SK-N-SH (cell line): ENCODE data around the gene ITGA1. TPM values are rescaled to one million over a fixed set of nuclear protein-coding genes. Genes with fewer than 3 reads are reported as not detected.

Source experiments
- CTCF ChIA-PET: fragments of 300-600, 350-600 bp; formaldehyde crosslinking; extraction: SDS; loops from one replicate; lab custom pipeline; 2021; lab: Yijun Ruan, JAX
- POLR2A ChIA-PET: fragments of 350-600 bp; sonication (Branson Sonifier 250); formaldehyde crosslinking; extraction: SDS; loops from one replicate; lab custom pipeline; 2020; ENCODE audit warnings: antibody characterized with exemption, inconsistent platforms; lab: Yijun Ruan, JAX
- DNase-seq: peaks from one replicate; pipeline ENCODE4 v3.0.0; 2012
- H2AFZ ChIP-seq: fragments of 200-600 bp; sonication (generic); 2 replicates; pipeline ENCODE4 v1.8.1; 2016; ENCODE audit warnings: antibody characterized with exemption, mild to moderate bottlenecking, low read depth
- H3F3A ChIP-seq: fragments of 200-600 bp; sonication (generic); replicated peaks from 2 replicates; pipeline ENCODE3; 2016; ENCODE audit warnings: antibody characterized with exemption, mild to moderate bottlenecking; ENCODE audit not compliant: insufficient read depth
- H3K27ac ChIP-seq, 2 experiments: fragments of 200-500 bp in 1 of 2; fragments of 200-600 bp in 1 of 2; sonication (Bioruptor generic) in 1 of 2; sonication (generic), shearing (Covaris generic) in 1 of 2; 2 replicates each; pipeline versions ENCODE4 v1.5.1 to v1.6.1; 2014 to 2016; ENCODE audit warnings: low read depth in 2 of 2, inconsistent platforms in 1 of 2, low read length in 1 of 2, mild to moderate bottlenecking in 1 of 2, mixed read lengths in 1 of 2
- H3K27me3 ChIP-seq: fragments of 200-600 bp; sonication (generic), shearing (Covaris generic); 2 replicates; pipeline ENCODE4 v1.6.1; 2016; ENCODE audit warnings: mixed run types; ENCODE audit not compliant: insufficient read depth
- H3K36me3 ChIP-seq, 2 experiments: fragments of 200-500 bp in 1 of 2; fragments of 200-600 bp in 1 of 2; sonication (Bioruptor generic) in 1 of 2; sonication (generic) in 1 of 2; replicated peaks in 1 of 2; 2 replicates each; pipeline versions ENCODE3 to v1.5.1; 2014 to 2016; ENCODE audit warnings: low read length in 1 of 2, mild to moderate bottlenecking in 1 of 2; ENCODE audit not compliant: insufficient read depth in 2 of 2, control insufficient read depth in 1 of 2
- H3K4me1 ChIP-seq, 2 experiments: fragments of 200-500 bp in 1 of 2; fragments of 200-600 bp in 1 of 2; sonication (Bioruptor generic) in 1 of 2; sonication (generic), shearing (Covaris generic) in 1 of 2; 2 replicates each; pipeline versions ENCODE4 v1.5.1 to v1.6.1; 2014 to 2016; ENCODE audit warnings: low read depth in 1 of 2, low read length in 1 of 2, mixed run types in 1 of 2; ENCODE audit not compliant: insufficient read depth in 2 of 2, control insufficient read depth in 1 of 2
- H3K4me2 ChIP-seq: fragments of 200-600 bp; sonication (generic), shearing (Covaris generic); 2 replicates; pipeline ENCODE4 v1.6.1; 2017; ENCODE audit warnings: mixed run types
- H3K4me3 ChIP-seq, 2 experiments: fragments of 200-500 bp in 1 of 2; fragments of 200-600 bp in 1 of 2; sonication (Bioruptor generic) in 1 of 2; sonication (generic), shearing (Covaris generic) in 1 of 2; 2 replicates each; pipeline versions ENCODE4 v1.5.1 to v1.8.1; 2014 to 2016; ENCODE audit warnings: low read depth in 2 of 2, inconsistent platforms in 1 of 2, low read length in 1 of 2, mild to moderate bottlenecking in 1 of 2, mixed read lengths in 1 of 2, moderate library complexity in 1 of 2
- H3K79me2 ChIP-seq: fragments of 200-600 bp; sonication (generic); 2 replicates; pipeline ENCODE4 v1.8.1; 2017; ENCODE audit warnings: mild to moderate bottlenecking; ENCODE audit not compliant: insufficient read depth
- H3K9ac ChIP-seq: fragments of 200-600 bp; sonication (generic); 2 replicates; pipeline ENCODE4 v1.6.1; 2017; ENCODE audit warnings: mixed run types
- H3K9me2 ChIP-seq: fragments of 200-600 bp; sonication (generic); 2 replicates; pipeline ENCODE4 v1.6.1; 2017; ENCODE audit warnings: mixed run types
- H3K9me3 ChIP-seq: fragments of 200-600 bp; sonication (generic); 2 replicates; pipeline ENCODE4 v1.6.1; 2017; ENCODE audit warnings: mixed run types, mild to moderate bottlenecking, moderate library complexity
- H4K20me1 ChIP-seq: fragments of 200-600 bp; sonication (generic); 2 replicates; pipeline ENCODE4 v1.6.1; 2017; ENCODE audit warnings: mild to moderate bottlenecking, mixed run types; ENCODE audit not compliant: insufficient read depth
- ELF1 ChIP-seq: IDR thresholded peaks from 2 replicates; pipeline ENCODE4 v1.4.0; 2012
- EZH2phosphoT487 ChIP-seq: fragments of 200-600 bp; sonication (generic); IDR thresholded peaks from 2 replicates; pipeline ENCODE4 v1.6.1; 2017; ENCODE audit warnings: low read depth, mixed run types, mild to moderate bottlenecking, antibody characterized with exemption, moderate library complexity, borderline replicate concordance
- FOXM1 ChIP-seq: IDR thresholded peaks from 2 replicates; pipeline ENCODE4 v1.4.0; 2012; ENCODE audit warnings: low read depth, mild to moderate bottlenecking
- GABPA ChIP-seq: IDR thresholded peaks from 2 replicates; pipeline ENCODE4 v1.4.0; 2012; ENCODE audit warnings: low read depth, mild to moderate bottlenecking
- JUND ChIP-seq: IDR thresholded peaks from 2 replicates; pipeline ENCODE4 v1.4.0; 2012
- MEF2A ChIP-seq: IDR thresholded peaks from 2 replicates; pipeline ENCODE4 v1.4.0; 2012; ENCODE audit warnings: low read depth, borderline replicate concordance
- MXI1 ChIP-seq: IDR thresholded peaks from 2 replicates; pipeline ENCODE4 v1.6.1; 2012; ENCODE audit warnings: mild to moderate bottlenecking, low read depth, low read length, improper control_type of control experiment
- POLR2AphosphoS5 ChIP-seq: IDR thresholded peaks from 2 replicates; pipeline ENCODE4 v1.6.1; 2012; ENCODE audit warnings: low read depth, low read length
- RAD21 ChIP-seq: IDR thresholded peaks from 2 replicates; pipeline ENCODE4 v1.6.1; 2012; ENCODE audit warnings: mild to moderate bottlenecking, low read length
- RCOR1 ChIP-seq: fragments of 150-350 bp; IDR thresholded peaks from 2 replicates; pipeline ENCODE4 v1.6.1; 2017; ENCODE audit warnings: antibody characterized with exemption, low read length
- SMC3 ChIP-seq: IDR thresholded peaks from 2 replicates; pipeline ENCODE4 v1.6.1; 2012; ENCODE audit warnings: low read depth, low read length, improper control_type of control experiment
- TEAD4 ChIP-seq: IDR thresholded peaks from 2 replicates; pipeline ENCODE4 v1.4.0; 2012; ENCODE audit warnings: mild to moderate bottlenecking, borderline replicate concordance; ENCODE audit not compliant: insufficient read depth
- WGBS: methylation state at CpG from one replicate; pipeline ENCODE4 v1.1.6; 2017; ENCODE audit warnings: low lambda C conversion rate; 5-methylcytosine and 5-hydroxymethylcytosine counted together
- polyA plus RNA-seq, 3 experiments: library from polyadenylated mRNA; depleted of rRNA; stranded (reverse); fragments of >200 nt; gene quantifications; 2 replicates each; pipeline ENCODE4 v1.2.3, GENCODE V29; 2012
- TF ChIP-seq, protein P1 (sequence below): fragments of 150-350 bp; IDR thresholded peaks from 2 replicates; pipeline ENCODE4 v1.6.1; 2017; ENCODE audit warnings: antibody characterized with exemption, low read length, low read depth, borderline replicate concordance
- TF ChIP-seq, protein P2 (sequence below): IDR thresholded peaks from 2 replicates; pipeline ENCODE4 v1.4.0; 2012; ENCODE audit warnings: low read depth, borderline replicate concordance
- TF ChIP-seq, protein P3 (sequence below): IDR thresholded peaks from 2 replicates; pipeline ENCODE4; 2012
- TF ChIP-seq, protein P4 (sequence below): fragments of 200-600 bp; sonication (generic); IDR thresholded peaks from 2 replicates; pipeline ENCODE4 v1.6.1; 2017; ENCODE audit warnings: antibody characterized with exemption, mild to moderate bottlenecking, moderate library complexity

ITGA1 gene
- polyA plus RNA-seq, 1 of the 3 experiments (the other 2 are of a cell fraction) = 7.7 TPM

DNA sequence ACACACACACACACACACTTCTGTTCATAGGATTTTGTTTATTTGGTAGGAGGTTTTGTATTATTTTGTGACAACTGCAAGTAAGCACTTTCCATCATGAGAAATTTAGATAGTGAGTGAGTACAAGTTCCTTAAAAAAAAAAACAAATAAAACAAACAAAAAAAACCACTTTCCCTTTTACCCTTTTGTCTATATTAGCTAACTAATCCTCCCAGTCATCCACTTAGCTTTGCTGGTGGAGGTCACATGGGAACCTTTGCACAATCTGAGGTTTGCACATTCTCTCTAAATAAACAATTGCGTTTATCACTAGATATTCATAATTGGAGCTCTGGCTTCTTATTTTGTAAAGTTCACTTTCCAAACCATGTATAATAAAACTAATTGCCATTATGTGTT, 6.8 kb downstream of the ITGA1 start:
- Histone ChIP-seq H3K4me3 (no peak overlapping the region), H3K9me2 (no peaks in the 10 kb centered on the region), H3K36me3 (peaks cover 3 to 8% of the 10 kb centered on the region in 2 experiments), H3K4me1 (peaks cover 3 to 24% of the 10 kb centered on the region in 2 experiments; a peak in 2 of 4 replicates), H3F3A (peaks cover 7% of the 10 kb centered on the region), H3K9ac (no peak overlapping the region), H3K27me3 (no peaks in the 10 kb centered on the region), H3K9me3 (no peaks in the 10 kb centered on the region), H3K27ac (no peak overlapping the region; a peak in 1 of 4 replicates), H2AFZ (no peak overlapping the region), H3K4me2 (no peak overlapping the region), H4K20me1 (no peaks in the 10 kb centered on the region), H3K79me2 (peaks cover 31% of the 10 kb centered on the region; the same call in 1 of the 2 replicates)
- TF ChIP-seq SMC3 (no peak), RAD21 (no peak), MEF2A (no peak), ELF1 (no peak)
- TF ChIP-seq, protein P1, sequence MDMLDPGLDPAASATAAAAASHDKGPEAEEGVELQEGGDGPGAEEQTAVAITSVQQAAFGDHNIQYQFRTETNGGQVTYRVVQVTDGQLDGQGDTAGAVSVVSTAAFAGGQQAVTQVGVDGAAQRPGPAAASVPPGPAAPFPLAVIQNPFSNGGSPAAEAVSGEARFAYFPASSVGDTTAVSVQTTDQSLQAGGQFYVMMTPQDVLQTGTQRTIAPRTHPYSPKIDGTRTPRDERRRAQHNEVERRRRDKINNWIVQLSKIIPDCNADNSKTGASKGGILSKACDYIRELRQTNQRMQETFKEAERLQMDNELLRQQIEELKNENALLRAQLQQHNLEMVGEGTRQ = no peak
- ChIA-PET CTCF (interaction anchor here (2.0 kb wide), 1 partner anchor 10 kb away, joined by 6 read pairs; no protein-coding TSS in a partner anchor), POLR2A (no interaction called here)
- 79% methylated on average over 1 of the region's 1 CpG for WGBS
- DNase-seq = no peak

DNA sequence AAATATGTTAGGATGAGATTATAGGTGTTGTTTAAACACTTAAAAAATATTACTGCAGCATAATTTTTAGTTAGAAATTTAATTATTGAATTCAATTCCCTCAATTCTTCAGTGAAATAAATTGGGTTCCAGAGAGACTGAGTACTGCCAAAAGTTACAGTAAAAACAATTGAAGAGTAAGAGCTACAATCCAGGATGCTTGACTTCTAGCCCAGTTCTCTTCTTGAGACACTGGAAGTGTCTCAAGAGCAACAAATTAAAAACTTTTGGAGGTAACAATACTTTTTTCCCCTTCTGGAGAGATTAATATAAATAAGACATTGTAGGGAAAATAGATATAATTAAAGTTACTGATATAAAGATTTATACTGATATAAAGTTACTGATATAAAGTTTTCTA, 8.3 kb downstream of the ITGA1 start:
- no peaks in the 10 kb centered on the region for H3K27me3 ChIP-seq
- peaks cover 3 to 8% of the 10 kb centered on the region in 2 experiments for H3K36me3 ChIP-seq
- peaks cover 28% of the 10 kb centered on the region for H3K79me2 ChIP-seq
- ChIA-PET CTCF (interaction anchor here (1.0 to 2.7 kb wide), 4 partner anchors 8 to 235 kb away, joined by 4 to 8 read pairs (median 6); partner anchors contain the start of genes ITGA1 and PELO), POLR2A (no interaction called here)
- no peak overlapping the region for H2AFZ ChIP-seq
- H3K9ac ChIP-seq = no peak overlapping the region
- peaks cover 0 to 26% of the 10 kb centered on the region in 2 experiments; a peak in 2 of 4 replicates for H3K4me1 ChIP-seq
- H3F3A ChIP-seq = peaks cover 20% of the 10 kb centered on the region
- no peaks in the 10 kb centered on the region for H3K9me3 ChIP-seq
- no peak overlapping the region for H3K4me2 ChIP-seq
- no peak for DNase-seq
- TF ChIP-seq, protein P2, sequence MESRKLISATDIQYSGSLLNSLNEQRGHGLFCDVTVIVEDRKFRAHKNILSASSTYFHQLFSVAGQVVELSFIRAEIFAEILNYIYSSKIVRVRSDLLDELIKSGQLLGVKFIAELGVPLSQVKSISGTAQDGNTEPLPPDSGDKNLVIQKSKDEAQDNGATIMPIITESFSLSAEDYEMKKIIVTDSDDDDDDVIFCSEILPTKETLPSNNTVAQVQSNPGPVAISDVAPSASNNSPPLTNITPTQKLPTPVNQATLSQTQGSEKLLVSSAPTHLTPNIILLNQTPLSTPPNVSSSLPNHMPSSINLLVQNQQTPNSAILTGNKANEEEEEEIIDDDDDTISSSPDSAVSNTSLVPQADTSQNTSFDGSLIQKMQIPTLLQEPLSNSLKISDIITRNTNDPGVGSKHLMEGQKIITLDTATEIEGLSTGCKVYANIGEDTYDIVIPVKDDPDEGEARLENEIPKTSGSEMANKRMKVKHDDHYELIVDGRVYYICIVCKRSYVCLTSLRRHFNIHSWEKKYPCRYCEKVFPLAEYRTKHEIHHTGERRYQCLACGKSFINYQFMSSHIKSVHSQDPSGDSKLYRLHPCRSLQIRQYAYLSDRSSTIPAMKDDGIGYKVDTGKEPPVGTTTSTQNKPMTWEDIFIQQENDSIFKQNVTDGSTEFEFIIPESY = no peak
- no peak for TF ChIP-seq MXI1
- no peak for TF ChIP-seq RAD21
- no peak for TF ChIP-seq TEAD4
- no peak for TF ChIP-seq POLR2AphosphoS5
- TF ChIP-seq, protein P1 = no peak
- TF ChIP-seq RCOR1 = no peak
- TF ChIP-seq, protein P3, sequence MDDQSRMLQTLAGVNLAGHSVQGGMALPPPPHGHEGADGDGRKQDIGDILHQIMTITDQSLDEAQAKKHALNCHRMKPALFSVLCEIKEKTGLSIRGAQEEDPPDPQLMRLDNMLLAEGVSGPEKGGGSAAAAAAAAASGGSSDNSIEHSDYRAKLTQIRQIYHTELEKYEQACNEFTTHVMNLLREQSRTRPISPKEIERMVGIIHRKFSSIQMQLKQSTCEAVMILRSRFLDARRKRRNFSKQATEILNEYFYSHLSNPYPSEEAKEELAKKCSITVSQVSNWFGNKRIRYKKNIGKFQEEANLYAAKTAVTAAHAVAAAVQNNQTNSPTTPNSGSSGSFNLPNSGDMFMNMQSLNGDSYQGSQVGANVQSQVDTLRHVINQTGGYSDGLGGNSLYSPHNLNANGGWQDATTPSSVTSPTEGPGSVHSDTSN = no peak
- no peak for TF ChIP-seq GABPA
- TF ChIP-seq, protein P4, sequence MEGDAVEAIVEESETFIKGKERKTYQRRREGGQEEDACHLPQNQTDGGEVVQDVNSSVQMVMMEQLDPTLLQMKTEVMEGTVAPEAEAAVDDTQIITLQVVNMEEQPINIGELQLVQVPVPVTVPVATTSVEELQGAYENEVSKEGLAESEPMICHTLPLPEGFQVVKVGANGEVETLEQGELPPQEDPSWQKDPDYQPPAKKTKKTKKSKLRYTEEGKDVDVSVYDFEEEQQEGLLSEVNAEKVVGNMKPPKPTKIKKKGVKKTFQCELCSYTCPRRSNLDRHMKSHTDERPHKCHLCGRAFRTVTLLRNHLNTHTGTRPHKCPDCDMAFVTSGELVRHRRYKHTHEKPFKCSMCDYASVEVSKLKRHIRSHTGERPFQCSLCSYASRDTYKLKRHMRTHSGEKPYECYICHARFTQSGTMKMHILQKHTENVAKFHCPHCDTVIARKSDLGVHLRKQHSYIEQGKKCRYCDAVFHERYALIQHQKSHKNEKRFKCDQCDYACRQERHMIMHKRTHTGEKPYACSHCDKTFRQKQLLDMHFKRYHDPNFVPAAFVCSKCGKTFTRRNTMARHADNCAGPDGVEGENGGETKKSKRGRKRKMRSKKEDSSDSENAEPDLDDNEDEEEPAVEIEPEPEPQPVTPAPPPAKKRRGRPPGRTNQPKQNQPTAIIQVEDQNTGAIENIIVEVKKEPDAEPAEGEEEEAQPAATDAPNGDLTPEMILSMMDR = no peak
- TF ChIP-seq FOXM1 = no peak
- no peak for TF ChIP-seq JUND
- no peak for TF ChIP-seq EZH2phosphoT487
- no peak overlapping the region for H3K4me3 ChIP-seq
- no peaks in the 10 kb centered on the region for H3K9me2 ChIP-seq
- no peak overlapping the region for H3K27ac ChIP-seq
- H4K20me1 ChIP-seq = 0 out of 2 replicates have a peak, but pooled peaks cover under 1% of the 10 kb centered on the region
